Heart left ventricle (tissue), 16 donors: Measurements from ENCODE around the gene ROBO1. TPM values are rescaled to one million over a fixed set of nuclear protein-coding genes. Genes with fewer than 3 reads are reported as not detected.
A peak's percentile ranks its signal among the peaks of the same experiment; 100 is the strongest.

Experiments used
- ATAC-seq, 4 donors: fragments of 200-7000 bp; cut with Tn5 transposase; one replicate each; pipeline ENCODE4 v1.9.1; 2020 to 2022; ENCODE audit warnings: moderate library complexity in 4 of 4, mild to moderate bottlenecking in 3 of 4, moderate number of reproducible peaks in 1 of 4
- DNase-seq, 5 donors: peaks; one replicate each; pipeline ENCODE4 v3.0.0-alpha.2; 2020
- H3K27ac ChIP-seq, 12 donors: fragments of 200-600 bp; sonication (generic) in 4 of 12; one replicate each; pipeline versions ENCODE4 v1.5.0 to v1.8.0; 2016 to 2022; ENCODE audit warnings: mild to moderate bottlenecking in 2 of 12
- H3K27me3 ChIP-seq, 9 donors: fragments of 200-600 bp; sonication (generic) in 2 of 9; one replicate each; pipeline versions ENCODE4 v1.5.1 to v1.8.0; 2016 to 2022; ENCODE audit warnings: mild to moderate bottlenecking in 3 of 9
- H3K36me3 ChIP-seq, 9 donors: fragments of 200-600 bp; sonication (generic) in 2 of 9; one replicate each; pipeline versions ENCODE4 v1.5.0 to v1.8.0; 2018 to 2022; ENCODE audit warnings: mild to moderate bottlenecking in 2 of 9
- H3K4me1 ChIP-seq, 12 donors: fragments of 200-600 bp; sonication (generic) in 4 of 12; one replicate each; pipeline versions ENCODE4 v1.5.0 to v1.8.0; 2016 to 2022; ENCODE audit warnings: mild to moderate bottlenecking in 3 of 12
- H3K4me3 ChIP-seq, 12 donors: fragments of 200-600 bp; sonication (generic) in 4 of 12; one replicate each; pipeline versions ENCODE4 v1.5.0 to v1.8.0; 2017 to 2022; ENCODE audit warnings: mild to moderate bottlenecking in 9 of 12, moderate library complexity in 4 of 12
- H3K9me3 ChIP-seq, 12 donors: fragments of 200-600 bp; sonication (generic) in 4 of 12; one replicate each; pipeline versions ENCODE4 v1.5.0 to v1.8.0; 2016 to 2022; ENCODE audit warnings: mild to moderate bottlenecking in 1 of 12
- CTCF ChIP-seq, 12 donors: fragments of 200-600 bp; sonication (generic) in 4 of 12; IDR thresholded peaks; one replicate each; pipeline versions ENCODE4 v1.5.0 to v1.8.0; 2018 to 2022; ENCODE audit warnings: antibody characterized with exemption in 12 of 12, mild to moderate bottlenecking in 5 of 12
- POLR2A ChIP-seq, 2 donors: fragments of 450-650 bp; IDR thresholded peaks; one replicate each; pipeline ENCODE4 v1.6.1; 2017; ENCODE audit warnings: antibody characterized with exemption in 2 of 2, mild to moderate bottlenecking in 2 of 2, moderate library complexity in 2 of 2
- WGBS, 4 donors: extraction: QIAGEN DNeasy Blood & Tissue Kit in 2 of 4; methylation state at CpG; one replicate each; pipeline versions ENCODE4 v1.1.5 to v1.1.7; 2013 to 2018; 5-methylcytosine and 5-hydroxymethylcytosine counted together
- intact Hi-C, 10 donors: fragments of 100-400 bp; cut with DNase I; formaldehyde crosslinking; loops; one replicate each; pipeline versions ENCODE4 v1.11.1 to v1.14.2; 2022
- polyA plus RNA-seq, 2 donors: library from polyadenylated mRNA; stranded (reverse); fragments of 200-250 nt; gene quantifications; one replicate each; pipeline ENCODE4 v1.2.3, GENCODE V29; 2013
- total RNA-seq, 9 donors: library from RNA; depleted of rRNA in 2 of 9; stranded (reverse); fragments of >200 nt in 2 of 9; fragmentation: NEBNext Ultra II Directional in 3 of 9; extraction: Animal tissue kit (Norgen Biotek cat#: 25700) in 3 of 9; gene quantifications; one replicate each; pipeline versions ENCODE4 v1.1.0 to v1.2.4, GENCODE V29; 2016 to 2023
- donor health status: ischemic (EF 13 %, LVEDD 7.1; RV severe dilation, severe dysfunction).
- donor health status: healthy with polysubstance abuse.
- donor health status: DM: no; HTN: yes; CAD: no.
- donor health status: DM: no; HTN: no; CAD: no.
- donor health status: ischemic (EF 25% LVEDD 6.9; RV normal size, moderate dysfunction).
- donor health status: ischemic (EF 25% LVEDD 5.7; RV mildly dilated, moderate dysfunction).
- donor health status: healthy.
- donor health status: DM: yes; HTN: yes; CAD: no.
- donor health status: ischemic (EF 35%, LVEDD 5.7; RV mildly dilated, moderate dysfunction).
- donor health status: nonischemic (EF 11% LVEDD 7.7; RV severe dilation, severe dysfunction).
- donor health status: DM: yes; HTN: yes; CAD: no.
- donor health status: PGD.
- donor health status: ischemic (EF 29% LVEDD 5.4; RV normal size, mild dysfunction).
- donor health status: nonischemic (EF 23%, LVEDD 6.1; RV moderate dilation, normal function).

The ROBO1 gene
- total and polyA plus RNA-seq, 11 donors: 1.4 to 14.8 (median 5.7) TPM

- TF ChIP-seq CTCF (IDR thresholded peaks at IDR 0.05) (no peak), POLR2A (IDR thresholded peaks at IDR 0.05) (no peak)
- peaks cover 0 to 9% (median 0%) of the 10 kb centered on the region in 12 donors for H3K4me1 ChIP-seq
- DNase-seq: peak in 4 of 5 donors; percentile 23 to 43 (median 30)
- H3K9me3 ChIP-seq: peaks cover 0 to under 1% (median 0%) of the 10 kb centered on the region in 12 donors
- intact Hi-C loops: no loop called here
- H3K36me3 ChIP-seq: no peaks in the 10 kb centered on the region
- H3K27me3 ChIP-seq: no peaks in the 10 kb centered on the region
- H3K4me3 ChIP-seq: peak overlapping the region in 3 of 12 donors; percentile 1 to 31 (median 2)
- H3K27ac ChIP-seq: peak overlapping the region in 9 of 12 donors; percentile 11 to 72 (median 54)
- whole genome bisulfite sequencing, 4 donors: 41 to 56% (median 44%) methylated on average over 1 of the region's 1 CpG
- ATAC-seq: peak in 3 of 4 donors; percentile 58 to 87 (median 85)
Observed at GRCh38 chr3:79247725-79248043, 520.1 kb downstream of the ROBO1 start.

DNA sequence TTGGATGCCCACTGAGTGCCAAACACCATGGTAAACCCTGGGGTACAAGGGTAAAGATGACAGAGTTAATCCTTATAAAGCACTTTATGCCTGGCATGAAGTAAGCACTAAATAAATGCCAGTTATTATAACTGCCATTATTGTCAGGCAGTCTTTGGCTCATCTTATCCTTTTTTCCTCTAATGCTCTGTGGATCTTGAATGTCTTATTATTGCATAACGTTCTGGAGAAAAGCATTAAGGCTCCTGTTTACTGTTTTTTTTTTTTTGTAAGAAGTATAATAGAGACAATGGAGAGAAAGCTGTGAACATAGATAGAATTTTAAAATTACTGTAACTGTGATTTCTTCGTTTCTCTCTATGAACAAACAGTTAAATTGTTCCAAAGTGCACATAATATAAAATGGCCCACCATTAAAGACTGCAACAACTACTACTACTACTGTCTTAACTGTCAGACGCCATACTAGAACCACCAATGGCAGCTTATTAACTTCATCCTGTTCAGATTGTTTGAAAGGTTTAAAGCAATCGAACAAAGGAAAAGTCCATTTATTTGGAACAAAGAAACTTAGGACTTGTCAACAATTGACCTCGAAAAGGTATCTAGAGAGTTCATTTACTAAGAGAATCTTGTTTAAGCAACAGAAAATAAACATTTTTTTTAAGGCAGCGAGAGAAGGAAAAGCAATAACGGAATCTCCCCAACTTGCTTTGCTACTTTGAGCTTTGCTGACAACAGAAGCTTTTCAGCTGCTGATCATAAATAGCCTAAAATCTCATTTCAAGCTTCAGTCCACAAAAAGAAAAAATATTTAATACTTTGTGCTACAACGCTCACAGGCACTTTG lies 520.7 kb downstream of the ROBO1 start:
- DNase-seq: no peak
- Histone ChIP-seq H3K27me3 (no peaks in the 10 kb centered on the region), H3K27ac (peak overlapping the region in 9 of 12 donors; percentile 11 to 72 (median 54)), H3K4me3 (peak overlapping the region in 3 of 12 donors; percentile 1 to 31 (median 2)), H3K4me1 (peaks cover 0 to 9% (median 0%) of the 10 kb centered on the region in 12 donors), H3K9me3 (peaks cover 0 to 6% (median 2%) of the 10 kb centered on the region in 12 donors), H3K36me3 (no peaks in the 10 kb centered on the region)
- 47 to 62% (median 57%) methylated on average over 8 of the region's 8 CpGs for WGBS, 4 donors
- peak in 1 of 4 donors; percentile 24 for ATAC-seq
- intact Hi-C loops: no loop called here
- TF ChIP-seq CTCF (IDR thresholded peaks at IDR 0.05): no peak
- no peak for TF ChIP-seq POLR2A (IDR thresholded peaks at IDR 0.05)

- TF ChIP-seq POLR2A (IDR thresholded peaks at IDR 0.05) (no peak), CTCF (IDR thresholded peaks at IDR 0.05) (no peak)
- Histone ChIP-seq H3K27ac (peak overlapping the region in 1 of 12 donors; percentile 4), H3K27me3 (no peaks in the 10 kb centered on the region), H3K36me3 (no peaks in the 10 kb centered on the region), H3K4me1 (peaks cover 0 to 9% (median 0%) of the 10 kb centered on the region in 12 donors), H3K4me3 (no peak overlapping the region), H3K9me3 (peaks cover 0 to 20% (median 6%) of the 10 kb centered on the region in 12 donors)
- WGBS, 4 donors: 35 to 55% (median 48%) methylated on average over 1 of the region's 1 CpG
- no peak for DNase-seq
- ATAC-seq: peak in 1 of 4 donors; percentile 68
- intact Hi-C loops: no loop called here
Observed at GRCh38 chr3:79245284-79246138, 522.3 kb downstream of the ROBO1 start.

DNA sequence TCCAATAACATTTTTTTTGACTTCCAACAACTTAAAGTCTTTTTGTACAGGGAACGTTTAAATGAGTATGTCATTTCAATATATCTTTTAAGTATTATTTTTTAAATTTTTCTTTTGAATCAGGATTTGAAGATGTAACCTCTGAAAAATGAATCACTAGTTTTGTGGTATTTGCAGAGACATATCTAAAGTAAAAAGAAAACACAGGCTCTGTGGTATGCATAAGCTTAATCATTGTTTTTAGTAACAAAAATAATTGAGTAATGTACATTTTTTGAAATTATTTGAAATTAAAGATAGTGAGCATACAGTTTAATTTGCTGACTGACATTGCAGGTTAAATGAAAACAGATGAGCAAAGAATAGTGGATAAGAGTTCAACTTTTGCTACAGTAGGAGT lies 531.3 kb downstream of the ROBO1 start:
- DNase-seq: no peak
- H3K4me1 ChIP-seq: no peaks in the 10 kb centered on the region
- ATAC-seq: no peak
- peaks cover 0 to 15% (median 0%) of the 10 kb centered on the region in 12 donors for H3K9me3 ChIP-seq
- 79 to 88% (median 86%) methylated on average over 1 of the region's 1 CpG for WGBS, 4 donors
- intact Hi-C loops: no loop called here
- TF ChIP-seq POLR2A (IDR thresholded peaks at IDR 0.05) (no peak), CTCF (IDR thresholded peaks at IDR 0.05) (no peak)
- no peak overlapping the region for H3K4me3 ChIP-seq
- no peaks in the 10 kb centered on the region for H3K36me3 ChIP-seq
- no peaks in the 10 kb centered on the region for H3K27me3 ChIP-seq
- H3K27ac ChIP-seq: no peak overlapping the region
